ENCODE measurements around the gene PPARD.

The PPARD gene

GRCh38 chr6:35413911-35414310, 71.6 kb downstream of the PPARD start:
- no peaks in the 10 kb centered on the region for H3K9me3 ChIP-seq (ENCODE audit: low read depth, low read length)
- no peak overlapping the region for H3K27ac ChIP-seq
- no peak for DNase-seq (ENCODE audit: low read depth, low spot score)
- H3K36me3 ChIP-seq (ENCODE audit: insufficient read depth, low read length), result no peaks in the 10 kb centered on the region
- H3K4me3 ChIP-seq, result no peak overlapping the region
- TF ChIP-seq POLR2AphosphoS5 (IDR thresholded peaks at IDR 0.05; ENCODE audit: borderline replicate concordance, low read depth, low read length) (no peak), FOXP2 (optimal IDR thresholded peaks at IDR 0.05; ENCODE audit: control extremely low read depth, extremely low read length, insufficient read depth) (no peak), EZH2 (IDR thresholded peaks at IDR 0.05) (no peak)
- no peak overlapping the region for H3K9ac ChIP-seq (ENCODE audit: insufficient read length)

- H3K9ac ChIP-seq (ENCODE audit: insufficient read length), result no peak overlapping the region
- H3K9me3 ChIP-seq (ENCODE audit: low read depth, low read length), result no peaks in the 10 kb centered on the region
- TF ChIP-seq EZH2 (IDR thresholded peaks at IDR 0.05) (no peak), POLR2AphosphoS5 (IDR thresholded peaks at IDR 0.05; ENCODE audit: borderline replicate concordance, low read depth, low read length) (no peak), FOXP2 (optimal IDR thresholded peaks at IDR 0.05; ENCODE audit: control extremely low read depth, extremely low read length, insufficient read depth) (no peak)
- no peak overlapping the region for H3K27ac ChIP-seq
- H3K36me3 ChIP-seq (ENCODE audit: insufficient read depth, low read length), result no peaks in the 10 kb centered on the region
- H3K4me3 ChIP-seq, result no peak overlapping the region
- no peak for DNase-seq (ENCODE audit: low read depth, low spot score)
Measured at GRCh38 chr6:35415065-35415891, 72.9 kb downstream of the PPARD start.

DNA sequence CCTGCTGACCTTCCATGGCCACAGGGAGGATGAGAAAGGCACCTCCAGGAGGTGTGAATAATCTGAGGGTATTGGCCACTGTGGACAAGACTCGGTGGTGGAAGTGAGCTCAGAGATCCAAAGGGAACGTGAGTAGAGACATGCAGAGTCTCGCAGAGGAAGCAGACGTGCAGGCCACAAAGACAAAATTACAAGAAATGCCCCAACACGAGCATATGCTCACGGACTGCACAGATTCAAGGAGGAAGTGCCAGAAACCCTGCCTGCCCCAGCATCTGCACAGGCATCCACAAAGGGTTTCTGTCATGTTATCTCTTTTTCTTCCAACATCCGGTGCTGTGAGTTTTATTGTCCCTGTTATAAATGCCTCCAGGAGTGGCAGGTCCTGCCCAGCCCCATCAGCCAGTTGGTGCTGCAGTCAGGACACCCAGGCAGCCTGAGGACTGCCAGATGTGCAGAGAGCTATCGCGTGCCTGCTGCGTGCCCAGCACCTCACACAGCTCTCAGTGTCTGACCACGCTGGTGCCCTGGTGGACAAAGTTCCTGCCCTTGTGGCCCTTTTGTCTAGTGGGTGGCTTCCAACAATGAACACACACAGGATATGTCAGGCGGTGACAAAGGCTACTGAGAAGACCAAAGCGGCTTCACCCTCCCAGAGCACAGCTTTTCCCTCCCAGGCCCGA, 75.8 kb downstream of the PPARD start:
- Histone ChIP-seq H3K4me3 (no peak overlapping the region), H3K36me3 (ENCODE audit: insufficient read depth, low read length) (no peaks in the 10 kb centered on the region), H3K9ac (ENCODE audit: insufficient read length) (no peak overlapping the region), H3K9me3 (ENCODE audit: low read depth, low read length) (no peaks in the 10 kb centered on the region), H3K27ac (no peak overlapping the region)
- TF ChIP-seq FOXP2 (optimal IDR thresholded peaks at IDR 0.05; ENCODE audit: control extremely low read depth, extremely low read length, insufficient read depth) (no peak), EZH2 (IDR thresholded peaks at IDR 0.05) (no peak), POLR2AphosphoS5 (IDR thresholded peaks at IDR 0.05; ENCODE audit: borderline replicate concordance, low read depth, low read length) (no peak)
- no peak for DNase-seq (ENCODE audit: low read depth, low spot score)

DNA sequence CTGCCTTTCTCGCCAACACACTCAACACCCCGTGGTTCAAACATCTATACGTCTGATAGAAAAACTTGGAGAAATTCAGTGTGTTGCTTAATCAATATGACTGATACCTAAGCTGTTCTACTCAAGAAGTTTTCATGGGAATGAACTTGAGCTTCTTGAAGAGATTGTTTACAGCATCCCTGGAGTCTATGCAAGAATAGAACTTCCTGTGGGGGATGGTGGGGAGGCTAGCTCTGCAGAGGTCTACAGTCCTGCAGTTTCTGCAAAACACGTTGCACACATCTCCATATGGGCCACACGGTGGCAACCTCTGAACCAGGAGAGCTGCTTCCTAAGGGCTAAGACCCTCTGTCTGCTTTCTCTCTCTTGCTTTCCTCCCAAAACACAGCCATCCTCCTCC, 77.1 kb downstream of the PPARD start:
- Histone ChIP-seq H3K27ac (no peak overlapping the region), H3K9me3 (ENCODE audit: low read depth, low read length) (no peaks in the 10 kb centered on the region), H3K4me3 (no peak overlapping the region), H3K36me3 (ENCODE audit: insufficient read depth, low read length) (no peaks in the 10 kb centered on the region), H3K9ac (ENCODE audit: insufficient read length) (no peak overlapping the region)
- no peak for TF ChIP-seq POLR2AphosphoS5 (IDR thresholded peaks at IDR 0.05; ENCODE audit: borderline replicate concordance, low read depth, low read length)
- TF ChIP-seq FOXP2 (optimal IDR thresholded peaks at IDR 0.05; ENCODE audit: control extremely low read depth, extremely low read length, insufficient read depth), result no peak
- TF ChIP-seq EZH2 (IDR thresholded peaks at IDR 0.05), result no peak
- DNase-seq (ENCODE audit: low read depth, low spot score), result no peak

DNA sequence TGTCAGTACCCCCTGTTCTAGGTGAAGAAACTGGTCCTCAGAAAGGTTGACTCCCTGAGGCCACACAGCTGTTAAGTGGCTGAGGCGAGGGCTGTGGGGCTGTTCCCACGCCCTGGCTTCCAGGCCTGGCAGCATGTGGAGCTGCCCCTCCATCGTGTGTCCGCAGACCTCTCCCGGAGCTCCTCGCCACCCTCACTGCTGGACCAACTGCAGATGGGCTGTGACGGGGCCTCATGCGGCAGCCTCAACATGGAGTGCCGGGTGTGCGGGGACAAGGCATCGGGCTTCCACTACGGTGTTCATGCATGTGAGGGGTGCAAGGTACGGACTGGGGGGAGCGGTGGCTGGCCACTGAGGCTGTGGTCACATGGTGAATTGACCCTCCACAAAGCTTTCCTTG, 77.6 kb downstream of the PPARD start:
- H3K4me3 ChIP-seq, result no peak overlapping the region
- H3K9ac ChIP-seq (ENCODE audit: insufficient read length), result no peak overlapping the region
- no peak for TF ChIP-seq FOXP2 (optimal IDR thresholded peaks at IDR 0.05; ENCODE audit: control extremely low read depth, extremely low read length, insufficient read depth)
- DNase-seq (ENCODE audit: low read depth, low spot score), result no peak
- H3K27ac ChIP-seq, result no peak overlapping the region
- no peaks in the 10 kb centered on the region for H3K9me3 ChIP-seq (ENCODE audit: low read depth, low read length)
- no peaks in the 10 kb centered on the region for H3K36me3 ChIP-seq (ENCODE audit: insufficient read depth, low read length)

- Histone ChIP-seq H3K36me3 (ENCODE audit: insufficient read depth, low read length) (no peaks in the 10 kb centered on the region), H3K9ac (ENCODE audit: insufficient read length) (no peak overlapping the region), H3K9me3 (ENCODE audit: low read depth, low read length) (peaks cover 4% of the 10 kb centered on the region; the same call in 1 of the 2 replicates), H3K4me3 (no peak overlapping the region), H3K27ac (peak overlapping the region; percentile 70)
- TF ChIP-seq EZH2 (IDR thresholded peaks at IDR 0.05), result no peak
- no peak for TF ChIP-seq POLR2AphosphoS5 (IDR thresholded peaks at IDR 0.05; ENCODE audit: borderline replicate concordance, low read depth, low read length)
- TF ChIP-seq FOXP2 (optimal IDR thresholded peaks at IDR 0.05; ENCODE audit: control extremely low read depth, extremely low read length, insufficient read depth), result no peak
- peak; percentile 3 for DNase-seq (ENCODE audit: low read depth, low spot score)
Measured at GRCh38 chr6:35425284-35425683, 82.9 kb downstream of the PPARD start.

- TF ChIP-seq FOXP2 (optimal IDR thresholded peaks at IDR 0.05; ENCODE audit: control extremely low read depth, extremely low read length, insufficient read depth), result no peak
- no peak for TF ChIP-seq POLR2AphosphoS5 (IDR thresholded peaks at IDR 0.05; ENCODE audit: borderline replicate concordance, low read depth, low read length)
- TF ChIP-seq EZH2 (IDR thresholded peaks at IDR 0.05), result no peak
- DNase-seq (ENCODE audit: low read depth, low spot score), result no peak
- peaks cover 4% of the 10 kb centered on the region; the same call in 1 of the 2 replicates for H3K9me3 ChIP-seq (ENCODE audit: low read depth, low read length)
- H3K36me3 ChIP-seq (ENCODE audit: insufficient read depth, low read length), result no peaks in the 10 kb centered on the region
- no peak overlapping the region for H3K4me3 ChIP-seq
- no peak overlapping the region for H3K9ac ChIP-seq (ENCODE audit: insufficient read length)
- no peak overlapping the region for H3K27ac ChIP-seq
Measured at GRCh38 chr6:35426074-35426473, 83.7 kb downstream of the PPARD start.

DNA sequence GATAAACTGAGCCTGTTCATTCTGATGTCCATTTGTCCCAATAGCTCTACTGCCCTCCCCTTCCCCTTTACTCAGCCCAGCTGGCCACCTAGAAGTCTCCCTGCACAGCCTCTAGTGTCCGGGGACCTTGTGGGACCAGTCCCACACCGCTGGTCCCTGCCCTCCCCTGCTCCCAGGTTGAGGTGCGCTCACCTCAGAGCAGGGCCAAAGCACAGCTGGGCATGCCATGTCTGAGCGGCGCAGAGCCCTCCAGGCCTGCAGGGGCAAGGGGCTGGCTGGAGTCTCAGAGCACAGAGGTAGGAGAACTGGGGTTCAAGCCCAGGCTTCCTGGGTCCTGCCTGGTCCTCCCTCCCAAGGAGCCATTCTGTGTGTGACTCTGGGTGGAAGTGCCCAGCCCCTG, 85.1 kb downstream of the PPARD start:
- Histone ChIP-seq H3K36me3 (ENCODE audit: insufficient read depth, low read length) (no peaks in the 10 kb centered on the region), H3K9me3 (ENCODE audit: low read depth, low read length) (peaks cover 4% of the 10 kb centered on the region; the same call in 1 of the 2 replicates), H3K9ac (ENCODE audit: insufficient read length) (no peak overlapping the region), H3K27ac (no peak overlapping the region), H3K4me3 (no peak overlapping the region)
- no peak for DNase-seq (ENCODE audit: low read depth, low spot score)
- TF ChIP-seq EZH2 (IDR thresholded peaks at IDR 0.05), result no peak
- no peak for TF ChIP-seq FOXP2 (optimal IDR thresholded peaks at IDR 0.05; ENCODE audit: control extremely low read depth, extremely low read length, insufficient read depth)
- no peak for TF ChIP-seq POLR2AphosphoS5 (IDR thresholded peaks at IDR 0.05; ENCODE audit: borderline replicate concordance, low read depth, low read length)
